ENCODE measurements around the gene CAPN1. TPM values are rescaled to one million over a fixed set of nuclear protein-coding genes. Genes with fewer than 3 reads are reported as not detected.

CAPN1 gene
- total RNA-seq, 1 donor from 2014 or later, result 225 TPM

- H3K9me3 Mint-ChIP-seq, result no peaks in the 10 kb centered on the region
- H3K4me3 Mint-ChIP-seq, result no peak overlapping the region
- no peaks in the 10 kb centered on the region for H3K4me1 Mint-ChIP-seq (ENCODE audit: unreplicated experiment)
- TF ChIP-seq, protein P1, sequence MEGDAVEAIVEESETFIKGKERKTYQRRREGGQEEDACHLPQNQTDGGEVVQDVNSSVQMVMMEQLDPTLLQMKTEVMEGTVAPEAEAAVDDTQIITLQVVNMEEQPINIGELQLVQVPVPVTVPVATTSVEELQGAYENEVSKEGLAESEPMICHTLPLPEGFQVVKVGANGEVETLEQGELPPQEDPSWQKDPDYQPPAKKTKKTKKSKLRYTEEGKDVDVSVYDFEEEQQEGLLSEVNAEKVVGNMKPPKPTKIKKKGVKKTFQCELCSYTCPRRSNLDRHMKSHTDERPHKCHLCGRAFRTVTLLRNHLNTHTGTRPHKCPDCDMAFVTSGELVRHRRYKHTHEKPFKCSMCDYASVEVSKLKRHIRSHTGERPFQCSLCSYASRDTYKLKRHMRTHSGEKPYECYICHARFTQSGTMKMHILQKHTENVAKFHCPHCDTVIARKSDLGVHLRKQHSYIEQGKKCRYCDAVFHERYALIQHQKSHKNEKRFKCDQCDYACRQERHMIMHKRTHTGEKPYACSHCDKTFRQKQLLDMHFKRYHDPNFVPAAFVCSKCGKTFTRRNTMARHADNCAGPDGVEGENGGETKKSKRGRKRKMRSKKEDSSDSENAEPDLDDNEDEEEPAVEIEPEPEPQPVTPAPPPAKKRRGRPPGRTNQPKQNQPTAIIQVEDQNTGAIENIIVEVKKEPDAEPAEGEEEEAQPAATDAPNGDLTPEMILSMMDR (conservative IDR thresholded peaks at IDR 0.05), result peak; percentile 96
- peaks cover 9% of the 10 kb centered on the region for H3K36me3 Mint-ChIP-seq
- H3K27me3 Mint-ChIP-seq, result no peaks in the 10 kb centered on the region
- H3K27ac Mint-ChIP-seq, result no peak overlapping the region
- peak; percentile 78 for DNase-seq (ENCODE audit: extremely low spot score, unreplicated experiment)
Measured at GRCh38 chr11:65204646-65205601, 23.2 kb downstream of the CAPN1 start.

- DNase-seq (ENCODE audit: extremely low spot score, unreplicated experiment), result peak; percentile 61
- no peaks in the 10 kb centered on the region for H3K4me1 Mint-ChIP-seq (ENCODE audit: unreplicated experiment)
- H3K36me3 Mint-ChIP-seq, result peaks cover 8% of the 10 kb centered on the region
- no peaks in the 10 kb centered on the region for H3K27me3 Mint-ChIP-seq
- no peak overlapping the region for H3K4me3 Mint-ChIP-seq
- no peaks in the 10 kb centered on the region for H3K9me3 Mint-ChIP-seq
- H3K27ac Mint-ChIP-seq, result no peak overlapping the region
- TF ChIP-seq, protein P1 (conservative IDR thresholded peaks at IDR 0.05), result no peak
Measured at GRCh38 chr11:65205602-65205967, 23.9 kb downstream of the CAPN1 start.

DNA sequence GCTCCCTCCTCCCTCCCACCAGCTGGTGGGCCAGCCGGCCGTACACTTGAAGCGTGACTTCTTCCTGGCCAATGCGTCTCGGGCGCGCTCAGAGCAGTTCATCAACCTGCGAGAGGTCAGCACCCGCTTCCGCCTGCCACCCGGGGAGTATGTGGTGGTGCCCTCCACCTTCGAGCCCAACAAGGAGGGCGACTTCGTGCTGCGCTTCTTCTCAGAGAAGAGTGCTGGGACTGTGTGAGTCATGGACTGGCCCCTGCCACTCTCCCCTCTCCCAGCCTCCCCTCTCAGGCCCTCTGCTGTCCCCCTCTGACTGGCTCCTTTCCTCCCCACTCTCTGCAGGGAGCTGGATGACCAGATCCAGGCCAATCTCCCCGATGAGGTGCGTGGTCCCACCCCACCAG, 24.7 kb downstream of the CAPN1 start:
- Mint-ChIP-seq H3K36me3 (peaks cover 8% of the 10 kb centered on the region), H3K9me3 (no peaks in the 10 kb centered on the region), H3K4me1 (ENCODE audit: unreplicated experiment) (no peaks in the 10 kb centered on the region), H3K4me3 (no peak overlapping the region), H3K27me3 (no peaks in the 10 kb centered on the region), H3K27ac (peak overlapping the region; percentile 87)
- DNase-seq (ENCODE audit: extremely low spot score, unreplicated experiment), result peak; percentile 66
- TF ChIP-seq, protein P1 (conservative IDR thresholded peaks at IDR 0.05), result no peak

DNA sequence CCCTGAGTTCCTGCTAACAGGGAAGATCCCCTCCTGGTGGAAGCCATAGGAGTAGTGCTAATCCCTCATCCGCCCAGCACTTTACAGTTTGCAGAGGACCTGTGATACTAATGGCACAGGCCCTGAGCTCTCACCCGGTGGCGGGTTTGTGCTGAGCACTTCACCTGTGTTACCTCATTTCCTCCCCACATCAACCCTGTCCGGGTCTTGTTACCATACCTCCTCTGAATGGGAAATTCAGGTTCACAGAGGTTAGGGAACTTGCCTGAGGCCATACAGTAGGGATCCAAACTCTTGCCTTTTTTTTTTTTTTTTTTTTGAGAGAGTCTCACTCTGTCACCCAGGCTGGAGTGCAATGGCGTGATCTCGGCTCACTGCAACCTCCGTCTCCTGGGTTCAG, 25.2 kb downstream of the CAPN1 start:
- Mint-ChIP-seq H3K27ac (peak overlapping the region; percentile 87), H3K4me3 (no peak overlapping the region), H3K36me3 (peaks cover 8% of the 10 kb centered on the region), H3K9me3 (no peaks in the 10 kb centered on the region), H3K27me3 (no peaks in the 10 kb centered on the region), H3K4me1 (ENCODE audit: unreplicated experiment) (no peaks in the 10 kb centered on the region)
- DNase-seq (ENCODE audit: extremely low spot score, unreplicated experiment), result no peak
- TF ChIP-seq, protein P1 (conservative IDR thresholded peaks at IDR 0.05), result no peak

DNA sequence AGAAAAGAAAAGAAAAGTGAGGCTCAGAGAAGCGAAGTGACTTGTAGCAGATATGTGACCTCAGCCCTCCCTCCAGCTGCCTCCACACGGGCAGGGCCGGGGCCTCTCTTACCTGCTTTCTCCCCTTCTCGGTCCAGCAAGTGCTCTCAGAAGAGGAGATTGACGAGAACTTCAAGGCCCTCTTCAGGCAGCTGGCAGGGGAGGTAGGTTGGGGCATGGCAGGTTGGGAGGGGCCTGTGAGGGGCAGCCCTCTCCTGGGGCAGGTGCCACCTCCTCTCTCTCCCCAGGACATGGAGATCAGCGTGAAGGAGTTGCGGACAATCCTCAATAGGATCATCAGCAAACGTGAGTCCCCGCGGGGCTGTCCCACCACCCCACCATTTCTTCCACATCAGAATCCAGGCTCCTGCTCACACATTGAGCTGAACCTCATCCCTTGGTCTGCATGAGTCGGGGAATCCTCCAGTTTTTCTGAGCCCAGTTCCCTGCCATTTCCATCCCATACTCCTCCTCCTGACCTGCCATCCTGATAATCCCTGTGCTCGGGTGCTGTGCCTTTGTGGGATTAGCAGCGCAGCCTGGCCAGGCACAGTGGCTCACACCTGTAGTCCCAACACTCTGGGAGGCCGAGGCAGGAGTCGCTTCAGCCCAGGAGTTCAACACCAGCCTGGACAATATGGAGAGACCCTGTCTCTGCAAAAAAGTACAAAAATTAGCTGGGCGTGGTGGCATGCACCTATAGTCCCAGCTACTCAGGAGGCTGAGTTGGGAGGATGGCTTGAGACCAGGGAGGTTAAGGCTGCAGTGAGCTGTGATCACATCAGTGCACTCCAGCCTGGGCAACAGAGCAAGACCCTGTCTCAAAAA, 26.4 kb downstream of the CAPN1 start:
- H3K36me3 Mint-ChIP-seq, result peaks cover 8% of the 10 kb centered on the region
- DNase-seq (ENCODE audit: extremely low spot score, unreplicated experiment), result peak; percentile 55
- H3K4me3 Mint-ChIP-seq, result no peak overlapping the region
- no peak overlapping the region for H3K27ac Mint-ChIP-seq
- no peaks in the 10 kb centered on the region for H3K4me1 Mint-ChIP-seq (ENCODE audit: unreplicated experiment)
- H3K27me3 Mint-ChIP-seq, result no peaks in the 10 kb centered on the region
- H3K9me3 Mint-ChIP-seq, result no peaks in the 10 kb centered on the region
- TF ChIP-seq, protein P1 (conservative IDR thresholded peaks at IDR 0.05), result no peak
